PFSK-1 (cell line): ENCODE data around the gene FGFBP2.

Experiments used
- FOXP2 ChIP-seq: optimal IDR thresholded peaks from 2 replicates; pipeline ENCODE3; 2011; ENCODE audit warnings: borderline replicate concordance, control low read depth, inconsistent platforms; ENCODE audit not compliant: insufficient read depth; ENCODE audit errors: extremely low read length, extremely low read depth
- POLR2AphosphoS5 ChIP-seq: IDR thresholded peaks from 2 replicates; pipeline ENCODE4 v1.6.1; 2012; ENCODE audit warnings: low read depth, mild to moderate bottlenecking, control low read depth, low read length, moderate library complexity
- REST ChIP-seq, 2 experiments: IDR thresholded peaks; 2 replicates each; pipeline versions ENCODE4 v1.6.1 to v1.8.0; 2011 to 2012; ENCODE audit warnings: low read depth in 2 of 2, low read length in 2 of 2, control low read depth in 1 of 2, inconsistent platforms in 1 of 2, mild to moderate bottlenecking in 1 of 2, moderate library complexity in 1 of 2; ENCODE audit not compliant: insufficient read depth in 1 of 2
- SIN3A ChIP-seq: IDR thresholded peaks from 2 replicates; pipeline ENCODE4 v1.6.1; 2012; ENCODE audit warnings: mild to moderate bottlenecking, low read length, moderate library complexity, borderline replicate concordance; ENCODE audit not compliant: insufficient read depth
- TAF1 ChIP-seq: IDR thresholded peaks from 2 replicates; pipeline ENCODE4 v1.6.1; 2012; ENCODE audit warnings: low read length, control low read depth, borderline replicate concordance; ENCODE audit not compliant: insufficient read depth

The FGFBP2 gene

DNA sequence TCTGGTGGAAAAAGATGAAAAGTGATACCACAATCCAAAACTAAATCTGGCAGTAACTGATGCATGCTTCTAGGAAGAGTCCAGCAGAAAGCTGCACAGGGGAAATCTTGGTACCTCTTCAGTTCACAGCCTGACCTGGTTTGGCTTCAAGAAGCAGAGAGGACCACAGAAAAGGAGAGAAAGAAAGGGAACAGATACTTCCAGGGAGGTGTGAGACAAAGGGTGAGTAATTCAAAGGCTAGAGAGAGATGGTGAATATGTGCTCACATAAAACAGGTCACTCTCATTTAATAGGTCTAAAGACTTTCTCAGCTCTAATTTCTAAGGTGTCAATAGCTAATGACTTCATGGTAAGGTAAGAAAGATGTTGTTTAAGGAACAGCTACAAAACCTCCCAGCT is 11.2 kb downstream of the FGFBP2 start:
- TF ChIP-seq FOXP2 (no peak), SIN3A (no peak), POLR2AphosphoS5 (no peak), TAF1 (no peak), REST (IDR thresholded peaks at IDR 0.05; ENCODE audit: insufficient read depth in 1 of 2, low read depth in 2 of 2, low read length in 2 of 2) (no peak)

DNA sequence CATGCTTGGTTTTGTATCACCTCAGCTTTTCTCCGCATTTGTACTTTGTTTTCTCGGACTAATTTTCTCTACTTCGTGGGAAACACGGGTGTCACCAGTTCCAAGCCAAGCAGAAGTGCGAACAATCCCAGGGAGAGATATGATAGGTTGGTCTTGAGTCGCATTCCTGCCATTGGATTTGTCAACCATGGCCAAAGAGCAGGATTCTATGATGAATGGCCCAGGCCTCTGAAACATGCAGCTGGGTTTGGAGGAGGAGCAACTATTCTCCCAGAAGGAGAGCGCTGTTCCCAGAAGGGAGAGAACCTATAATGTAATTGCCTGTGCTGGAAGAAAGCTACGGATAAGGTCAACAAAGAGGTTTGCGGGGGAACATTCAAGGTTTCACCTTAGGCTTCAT is 14.1 kb downstream of the FGFBP2 start:
- TF ChIP-seq FOXP2 (no peak), TAF1 (no peak), POLR2AphosphoS5 (no peak), SIN3A (no peak), REST (IDR thresholded peaks at IDR 0.05; ENCODE audit: insufficient read depth in 1 of 2, low read depth in 2 of 2, low read length in 2 of 2) (no peak)

GRCh38 chr4:15947684-15948083 is 15.3 kb downstream of the FGFBP2 start:
- TF ChIP-seq FOXP2 (no peak), POLR2AphosphoS5 (no peak), SIN3A (no peak), REST (IDR thresholded peaks at IDR 0.05; ENCODE audit: insufficient read depth in 1 of 2, low read depth in 2 of 2, low read length in 2 of 2) (no peak), TAF1 (no peak)

- TF ChIP-seq FOXP2 (no peak), SIN3A (no peak), REST (IDR thresholded peaks at IDR 0.05; ENCODE audit: insufficient read depth in 1 of 2, low read depth in 2 of 2, low read length in 2 of 2) (no peak), TAF1 (no peak), POLR2AphosphoS5 (no peak)
These were observed 17.5 kb downstream of the FGFBP2 start for GRCh38 chr4:15945516-15945915.

DNA sequence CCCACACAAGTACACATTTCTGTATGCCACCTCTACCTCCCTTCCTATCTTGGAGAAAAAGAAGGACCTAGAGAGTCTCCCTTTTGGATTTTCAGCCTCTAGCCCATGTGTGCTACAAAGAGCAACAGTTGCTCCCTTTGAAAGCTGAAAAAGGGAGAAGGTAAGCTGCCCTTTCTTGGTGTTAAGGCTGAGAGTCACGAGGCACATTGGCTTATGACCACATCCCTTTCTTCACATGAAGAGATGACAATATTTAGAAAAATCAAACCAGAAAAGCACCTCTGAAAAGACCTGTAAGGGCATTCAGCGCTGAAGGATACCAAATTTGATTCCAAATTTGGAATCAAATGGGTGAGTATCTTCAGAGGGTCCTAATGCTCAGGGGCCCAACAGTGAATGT is 18.1 kb downstream of the FGFBP2 start:
- TF ChIP-seq FOXP2: no peak
- no peak for TF ChIP-seq REST (IDR thresholded peaks at IDR 0.05; ENCODE audit: insufficient read depth in 1 of 2, low read depth in 2 of 2, low read length in 2 of 2)
- TF ChIP-seq POLR2AphosphoS5: no peak
- no peak for TF ChIP-seq SIN3A
- no peak for TF ChIP-seq TAF1
